Prostate gland (tissue), 2 donors: ENCODE measurements around the gene CORO2B.

Experiments
- POLR2A ChIP-seq: fragments of 450-650 bp; IDR thresholded peaks from one replicate; pipeline ENCODE4 v1.6.1; 2016; ENCODE audit warnings: antibody characterized with exemption, mild to moderate bottlenecking
- POLR2AphosphoS5 ChIP-seq: sonication (generic); formaldehyde crosslinking; IDR thresholded peaks from one replicate; pipeline ENCODE4 v1.6.1; 2017; ENCODE audit warnings: antibody characterized with exemption
- TF ChIP-seq, protein P1 (sequence below), 4 experiments: fragments of 200-600 bp in 2 of 4; fragments of 450-650 bp in 2 of 4; sonication (generic) in 2 of 4; IDR thresholded peaks; 1 replicate in 3 of 4; 2 replicates in 1 of 4; pipeline ENCODE4 v1.5.1; 2016 to 2019; ENCODE audit warnings: antibody characterized with exemption in 4 of 4, mild to moderate bottlenecking in 2 of 4, moderate library complexity in 2 of 4

GRCh38 chr15:68755731-68756130 is 176.9 kb downstream of the CORO2B start:
- TF ChIP-seq POLR2A (no peak), POLR2AphosphoS5 (no peak)
- TF ChIP-seq, protein P1, sequence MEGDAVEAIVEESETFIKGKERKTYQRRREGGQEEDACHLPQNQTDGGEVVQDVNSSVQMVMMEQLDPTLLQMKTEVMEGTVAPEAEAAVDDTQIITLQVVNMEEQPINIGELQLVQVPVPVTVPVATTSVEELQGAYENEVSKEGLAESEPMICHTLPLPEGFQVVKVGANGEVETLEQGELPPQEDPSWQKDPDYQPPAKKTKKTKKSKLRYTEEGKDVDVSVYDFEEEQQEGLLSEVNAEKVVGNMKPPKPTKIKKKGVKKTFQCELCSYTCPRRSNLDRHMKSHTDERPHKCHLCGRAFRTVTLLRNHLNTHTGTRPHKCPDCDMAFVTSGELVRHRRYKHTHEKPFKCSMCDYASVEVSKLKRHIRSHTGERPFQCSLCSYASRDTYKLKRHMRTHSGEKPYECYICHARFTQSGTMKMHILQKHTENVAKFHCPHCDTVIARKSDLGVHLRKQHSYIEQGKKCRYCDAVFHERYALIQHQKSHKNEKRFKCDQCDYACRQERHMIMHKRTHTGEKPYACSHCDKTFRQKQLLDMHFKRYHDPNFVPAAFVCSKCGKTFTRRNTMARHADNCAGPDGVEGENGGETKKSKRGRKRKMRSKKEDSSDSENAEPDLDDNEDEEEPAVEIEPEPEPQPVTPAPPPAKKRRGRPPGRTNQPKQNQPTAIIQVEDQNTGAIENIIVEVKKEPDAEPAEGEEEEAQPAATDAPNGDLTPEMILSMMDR (IDR thresholded peaks at IDR 0.05) = no peak
